Activated CD4-positive, alpha-beta T cell treated with anti-CD3 and anti-CD28 coated beads, Interleukin-2, amount 10 ng/mL, durations not matched to agents 24 days and 14 days (primary cell): ENCODE measurements around the gene ST6GALNAC3. TPM values are rescaled to one million over a fixed set of nuclear protein-coding genes. Genes with fewer than 3 reads are reported as not detected.

Experiments used
- DNase-seq: peaks from one replicate; pipeline ENCODE4 v3.0.0; 2022
- H3K27ac Mint-ChIP-seq: one replicate; pipeline ENCODE4 v1.8.0; 2022; ENCODE audit warnings: mild to moderate bottlenecking, mixed read lengths
- H3K27me3 Mint-ChIP-seq: one replicate; pipeline ENCODE4 v1.8.0; 2022; ENCODE audit warnings: mixed read lengths
- H3K36me3 Mint-ChIP-seq: one replicate; pipeline ENCODE4 v1.8.0; 2022; ENCODE audit warnings: low read depth, mild to moderate bottlenecking, mixed read lengths
- H3K4me1 Mint-ChIP-seq: one replicate; pipeline ENCODE4 v1.8.0; 2021; ENCODE audit warnings: mixed read lengths
- H3K4me3 Mint-ChIP-seq: one replicate; pipeline ENCODE4 v1.8.0; 2022; ENCODE audit warnings: mild to moderate bottlenecking, moderate library complexity, mixed read lengths
- H3K9me3 Mint-ChIP-seq: one replicate; pipeline ENCODE4 v1.8.0; 2021; ENCODE audit warnings: mixed read lengths
- intact Hi-C: fragments of 100-400 bp; cut with micrococcal nuclease; formaldehyde crosslinking; loops from one replicate; pipeline ENCODE4 v1.15.1; 2023
- total RNA-seq: library from RNA; stranded (reverse); gene quantifications from 2 replicates; pipeline ENCODE4 v1.2.3, GENCODE V29; 2022

Gene ST6GALNAC3
- total RNA-seq, 1 donor from 2014 or later = 0.28 TPM

DNA sequence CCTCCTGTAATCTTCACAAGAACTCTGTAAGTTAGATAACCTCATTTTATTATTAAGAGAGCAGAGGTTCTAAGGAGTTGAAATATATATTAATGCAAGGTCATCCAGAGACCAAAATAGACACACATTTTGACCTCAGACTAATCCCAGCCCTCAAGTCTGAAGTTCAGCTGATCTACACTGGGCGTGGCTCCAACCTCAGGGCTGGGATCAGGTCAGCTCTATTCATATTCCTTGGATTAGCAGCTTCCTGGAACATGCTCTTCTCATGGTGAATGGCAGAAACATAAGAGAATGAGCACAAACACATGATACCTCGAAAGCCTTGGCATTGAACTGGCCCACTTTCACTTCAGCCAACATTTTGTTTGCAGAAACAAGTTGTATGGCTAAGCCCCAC is 592.0 kb downstream of the ST6GALNAC3 start:
- Mint-ChIP-seq H3K4me1 (no peaks in the 10 kb centered on the region), H3K27ac (no peak overlapping the region), H3K27me3 (no peaks in the 10 kb centered on the region), H3K9me3 (peaks cover 4% of the 10 kb centered on the region), H3K36me3 (no peaks in the 10 kb centered on the region), H3K4me3 (no peak overlapping the region)
- intact Hi-C loops = no loop called here
- no peak for DNase-seq

- H3K9me3 Mint-ChIP-seq = peaks cover 4% of the 10 kb centered on the region
- no peak for DNase-seq
- intact Hi-C loops = no loop called here
- H3K27ac Mint-ChIP-seq = no peak overlapping the region
- no peaks in the 10 kb centered on the region for H3K27me3 Mint-ChIP-seq
- H3K4me3 Mint-ChIP-seq = no peak overlapping the region
- no peaks in the 10 kb centered on the region for H3K36me3 Mint-ChIP-seq
- no peaks in the 10 kb centered on the region for H3K4me1 Mint-ChIP-seq
Measured at GRCh38 chr1:76668046-76668445, 593.5 kb downstream of the ST6GALNAC3 start.

- H3K36me3 Mint-ChIP-seq = no peaks in the 10 kb centered on the region
- no peaks in the 10 kb centered on the region for H3K4me1 Mint-ChIP-seq
- no peak overlapping the region for H3K27ac Mint-ChIP-seq
- H3K4me3 Mint-ChIP-seq = no peak overlapping the region
- intact Hi-C loops = no loop called here
- no peaks in the 10 kb centered on the region for H3K27me3 Mint-ChIP-seq
- no peak for DNase-seq
- peaks cover 3% of the 10 kb centered on the region for H3K9me3 Mint-ChIP-seq
Measured at GRCh38 chr1:76669131-76669530, 594.6 kb downstream of the ST6GALNAC3 start.

GRCh38 chr1:76669624-76670315 is 595.2 kb downstream of the ST6GALNAC3 start:
- H3K27ac Mint-ChIP-seq = no peak overlapping the region
- H3K4me1 Mint-ChIP-seq = no peaks in the 10 kb centered on the region
- no peaks in the 10 kb centered on the region for H3K27me3 Mint-ChIP-seq
- no peaks in the 10 kb centered on the region for H3K9me3 Mint-ChIP-seq
- DNase-seq = no peak
- intact Hi-C loops = no loop called here
- H3K4me3 Mint-ChIP-seq = no peak overlapping the region
- H3K36me3 Mint-ChIP-seq = no peaks in the 10 kb centered on the region

DNA sequence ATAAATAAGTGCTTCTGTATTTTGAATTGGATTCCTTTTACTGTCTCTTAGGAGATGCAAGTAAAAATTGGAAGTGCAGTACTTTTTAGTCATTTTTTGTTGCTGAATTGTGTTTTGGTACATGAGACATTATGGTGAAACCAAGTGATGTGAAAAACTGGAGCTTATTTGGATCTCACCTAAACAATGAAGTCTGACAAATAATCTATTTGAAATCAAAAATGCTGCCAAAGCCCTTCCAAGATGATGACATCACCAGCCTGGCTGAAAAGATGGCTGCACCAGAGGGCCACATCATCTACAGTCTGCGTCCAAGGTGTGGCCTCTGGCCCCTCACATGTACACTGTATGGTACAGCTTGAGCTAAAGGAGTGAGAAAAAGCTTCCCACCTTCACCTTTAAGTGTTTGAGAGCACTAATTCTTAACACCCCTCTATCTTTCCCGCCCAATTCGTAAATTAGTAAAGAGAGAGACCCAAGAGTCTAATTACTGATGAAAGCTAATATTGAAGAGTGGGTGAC is 600.2 kb downstream of the ST6GALNAC3 start:
- Mint-ChIP-seq H3K4me3 (no peak overlapping the region), H3K9me3 (no peaks in the 10 kb centered on the region), H3K27me3 (no peaks in the 10 kb centered on the region), H3K36me3 (no peaks in the 10 kb centered on the region), H3K4me1 (no peaks in the 10 kb centered on the region), H3K27ac (no peak overlapping the region)
- intact Hi-C loops = no loop called here
- no peak for DNase-seq

DNA sequence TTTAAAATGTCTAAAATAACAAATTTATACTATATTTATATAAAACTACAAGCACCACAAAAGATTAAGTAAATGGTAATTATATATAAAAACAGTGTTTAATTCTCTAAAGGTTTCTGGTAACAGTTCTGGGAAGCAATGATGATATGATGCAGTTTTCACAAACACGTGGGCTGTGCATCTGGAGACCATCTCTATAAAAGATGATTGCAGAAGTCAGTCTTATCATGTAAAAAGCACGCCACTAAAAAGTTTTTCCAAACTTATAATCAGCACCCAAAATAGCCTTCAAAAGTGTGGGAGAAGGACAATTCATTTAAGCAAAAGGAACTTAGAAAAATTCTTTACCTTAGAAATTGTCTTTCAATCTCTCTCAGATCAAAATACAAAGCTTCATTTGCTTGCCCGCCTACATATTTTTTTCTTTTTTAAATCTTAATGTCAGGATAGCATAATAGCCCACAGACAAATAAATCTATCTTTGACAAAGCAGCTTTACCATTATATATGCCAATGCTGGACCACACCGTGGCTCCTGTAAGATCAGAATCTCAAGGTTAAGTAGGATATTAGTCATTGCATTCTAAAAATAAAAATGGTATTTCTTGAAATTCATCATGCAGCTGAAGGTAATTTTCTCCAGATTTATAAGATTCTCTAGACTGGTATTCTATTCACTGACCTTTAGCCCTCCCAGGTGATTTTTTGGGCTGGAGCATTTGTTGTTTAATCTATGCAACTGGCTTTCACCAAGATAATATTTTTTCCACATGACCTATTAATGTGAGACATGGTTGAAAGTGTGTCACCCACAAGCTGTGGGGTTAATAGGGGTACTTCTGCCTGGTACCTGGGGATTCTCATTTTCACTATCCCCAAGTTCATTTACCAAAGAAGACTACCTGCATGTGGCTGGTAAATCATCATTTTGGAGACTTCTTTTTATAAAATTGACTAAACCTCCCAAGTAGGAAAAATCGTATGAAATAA is 603.2 kb downstream of the ST6GALNAC3 start:
- no peak for DNase-seq
- no peak overlapping the region for H3K27ac Mint-ChIP-seq

DNA sequence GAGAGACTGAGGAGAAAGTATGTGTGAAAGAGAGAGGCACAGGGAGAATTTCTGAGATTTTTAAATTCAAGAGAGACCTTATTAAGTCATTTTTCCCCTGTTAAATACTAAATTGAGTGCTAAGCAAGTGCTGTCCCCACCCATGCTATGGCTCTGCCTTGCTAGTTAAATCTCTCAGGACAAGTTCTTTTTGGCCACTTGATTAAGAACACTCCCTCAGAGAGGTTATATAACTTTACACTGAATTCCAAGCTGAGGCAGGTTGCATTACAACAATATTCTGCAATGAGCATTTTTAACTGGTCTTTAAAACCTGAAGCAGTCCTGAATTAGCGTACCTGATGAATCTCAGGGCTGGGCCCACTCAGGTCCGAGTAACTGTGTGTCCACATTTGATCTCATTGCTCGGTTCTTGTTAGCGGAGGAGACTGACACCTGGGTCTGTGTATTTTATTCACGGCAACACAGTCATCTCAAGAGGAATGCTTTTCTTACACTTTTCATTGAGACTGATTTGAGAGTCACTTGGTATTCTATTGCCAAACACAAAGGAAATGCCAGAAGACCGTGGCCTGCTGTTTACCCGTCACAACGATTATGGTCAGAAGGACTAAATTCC is 605.1 kb downstream of the ST6GALNAC3 start:
- Mint-ChIP-seq H3K27ac (no peak overlapping the region), H3K36me3 (no peaks in the 10 kb centered on the region), H3K27me3 (no peaks in the 10 kb centered on the region), H3K4me1 (no peaks in the 10 kb centered on the region), H3K4me3 (no peak overlapping the region), H3K9me3 (no peaks in the 10 kb centered on the region)
- DNase-seq = no peak
- intact Hi-C loops = no loop called here

More for the DNA sequence above, 603.2 kb downstream of the ST6GALNAC3 start:
- Mint-ChIP-seq H3K4me3 (no peak overlapping the region), H3K4me1 (no peaks in the 10 kb centered on the region), H3K27me3 (no peaks in the 10 kb centered on the region), H3K36me3 (no peaks in the 10 kb centered on the region), H3K9me3 (no peaks in the 10 kb centered on the region)
- intact Hi-C loops = no loop called here

DNA sequence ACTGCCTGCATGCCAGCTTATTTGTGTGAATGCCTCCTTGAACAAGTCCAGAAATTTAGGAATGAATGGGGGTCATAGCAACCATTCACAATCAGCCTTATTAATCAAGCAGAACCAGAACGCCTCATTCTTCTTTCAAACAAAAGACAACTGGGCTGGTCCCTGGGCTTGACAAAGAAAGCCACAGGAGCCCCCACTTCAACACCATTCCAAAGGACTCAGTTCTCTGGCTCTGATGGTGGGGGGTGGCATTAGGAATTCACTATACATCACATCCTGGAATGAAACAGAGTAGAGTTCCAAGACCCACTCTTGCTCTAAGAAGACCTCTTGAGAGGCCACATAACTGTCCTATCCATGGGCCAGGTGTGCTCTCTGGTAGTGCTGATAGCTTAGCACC is 606.1 kb downstream of the ST6GALNAC3 start:
- Mint-ChIP-seq H3K9me3 (no peaks in the 10 kb centered on the region), H3K4me1 (no peaks in the 10 kb centered on the region), H3K4me3 (no peak overlapping the region), H3K36me3 (no peaks in the 10 kb centered on the region), H3K27me3 (no peaks in the 10 kb centered on the region), H3K27ac (no peak overlapping the region)
- intact Hi-C loops = no loop called here
- no peak for DNase-seq

- Mint-ChIP-seq H3K4me1 (no peaks in the 10 kb centered on the region), H3K9me3 (no peaks in the 10 kb centered on the region), H3K27me3 (no peaks in the 10 kb centered on the region), H3K4me3 (no peak overlapping the region), H3K27ac (no peak overlapping the region), H3K36me3 (no peaks in the 10 kb centered on the region)
- intact Hi-C loops = no loop called here
- DNase-seq = no peak
Measured at GRCh38 chr1:76682138-76682537, 607.6 kb downstream of the ST6GALNAC3 start.

Other genes starting within 250 kb of the ST6GALNAC3 start
- not detected in 2 replicates for gene ASB17, start 142.3 kb upstream of the ST6GALNAC3 start, total RNA-seq